Neural progenitor cell (in vitro differentiated cells): Measurements from ENCODE around the gene GMFB.

ENCODE experiments used
- CTCF ChIP-seq: fragments of 200-600 bp; sonication (generic); IDR thresholded peaks from 2 replicates; pipeline ENCODE4 v1.5.1; 2017; ENCODE audit warnings: antibody characterized with exemption, mild to moderate bottlenecking
- EZH2 ChIP-seq: fragments of 200-600 bp; sonication (generic); IDR thresholded peaks from 2 replicates; pipeline ENCODE4 v1.6.1; 2017; ENCODE audit warnings: antibody characterized with exemption, mild to moderate bottlenecking, moderate library complexity
- EZH2phosphoT487 ChIP-seq: fragments of 200-600 bp; sonication (generic); IDR thresholded peaks from 2 replicates; pipeline ENCODE4 v1.6.1; 2017; ENCODE audit warnings: antibody characterized with exemption

- TF ChIP-seq EZH2 (no peak), CTCF (no peak), EZH2phosphoT487 (no peak)
Observed at GRCh38 chr14:54502602-54503001, 13.8 kb upstream of the GMFB start.
